Activated CD4-positive, alpha-beta T cell treated with anti-CD3 and anti-CD28 coated beads for 1 hour (primary cell): ENCODE measurements around the gene SLC35A2.

Experiments
- DNase-seq: peaks from one replicate; pipeline ENCODE4 v3.0.0-alpha.2; 2020

Gene SLC35A2

GRCh38 chrX:48927123-48927522 lies 15.7 kb upstream of the SLC35A2 start:
- no peak for DNase-seq

- no peak for DNase-seq
Observed at GRCh38 chrX:48924270-48924669, 12.8 kb upstream of the SLC35A2 start.

GRCh38 chrX:48923771-48924170 lies 12.3 kb upstream of the SLC35A2 start:
- no peak for DNase-seq

GRCh38 chrX:48920718-48921104 lies 9.3 kb upstream of the SLC35A2 start:
- no peak for DNase-seq

GRCh38 chrX:48919947-48920717 lies 8.7 kb upstream of the SLC35A2 start:
- no peak for DNase-seq

- no peak for DNase-seq
Observed at GRCh38 chrX:48919360-48919841, 8.0 kb upstream of the SLC35A2 start.

GRCh38 chrX:48918643-48919340 lies 7.3 kb upstream of the SLC35A2 start, which contains the start of gene PIM2:
Gene PIM2, minus strand, starts transcription at chrX:48919024. Its CDS starts 190 bp downstream, at chrX:48918834.
- peak; percentile 88 for DNase-seq

GRCh38 chrX:48918301-48918642 lies 6.8 kb upstream of the SLC35A2 start:
- no peak for DNase-seq

GRCh38 chrX:48917139-48918001 lies 5.9 kb upstream of the SLC35A2 start:
- peak; percentile 83 for DNase-seq

GRCh38 chrX:48914593-48915493 lies 3.4 kb upstream of the SLC35A2 start:
- no peak for DNase-seq

- DNase-seq = no peak
Observed at GRCh38 chrX:48913605-48914366, 2.3 kb upstream of the SLC35A2 start.

GRCh38 chrX:48910926-48911411 lies 477 bp downstream of the SLC35A2 start:
- no peak for DNase-seq

- DNase-seq = no peak
Observed at GRCh38 chrX:48909703-48910294, 1.6 kb downstream of the SLC35A2 start.

- DNase-seq = no peak
Observed at GRCh38 chrX:48908600-48908999, 2.8 kb downstream of the SLC35A2 start.

- no peak for DNase-seq
Observed at GRCh38 chrX:48905090-48905790, 6.2 kb downstream of the SLC35A2 start.

- DNase-seq = no peak
Observed at GRCh38 chrX:48904626-48905025, 6.8 kb downstream of the SLC35A2 start.

GRCh38 chrX:48904180-48904579 lies 7.3 kb downstream of the SLC35A2 start:
- no peak for DNase-seq

- DNase-seq = no peak
Observed at GRCh38 chrX:48903290-48903689, 8.2 kb downstream of the SLC35A2 start.

GRCh38 chrX:48902776-48903175 lies 8.7 kb downstream of the SLC35A2 start:
- no peak for DNase-seq

GRCh38 chrX:48902135-48902534 lies 9.3 kb downstream of the SLC35A2 start:
- no peak for DNase-seq
